ENCODE data around the gene PRSS23. TPM values are rescaled to one million over a fixed set of nuclear protein-coding genes. Genes with fewer than 3 reads are reported as not detected.

The PRSS23 gene
- total RNA-seq, 1 donor from 2014 or later: 47.1 TPM

GRCh38 chr11:86795949-86796348 lies 4.4 kb upstream of the PRSS23 start:
- Mint-ChIP-seq H3K27me3 (peaks cover 6% of the 10 kb centered on the region), H3K4me1 (ENCODE audit: unreplicated experiment) (peaks cover 22% of the 10 kb centered on the region), H3K9me3 (no peaks in the 10 kb centered on the region), H3K27ac (no peak overlapping the region), H3K36me3 (no peaks in the 10 kb centered on the region), H3K4me3 (no peak overlapping the region)
- TF ChIP-seq CTCF (conservative IDR thresholded peaks at IDR 0.05): no peak
- no peak for DNase-seq (ENCODE audit: extremely low spot score, unreplicated experiment)

GRCh38 chr11:86797133-86797532 lies 3.2 kb upstream of the PRSS23 start:
- H3K4me3 Mint-ChIP-seq: no peak overlapping the region
- H3K36me3 Mint-ChIP-seq: no peaks in the 10 kb centered on the region
- TF ChIP-seq CTCF (conservative IDR thresholded peaks at IDR 0.05): no peak
- H3K27me3 Mint-ChIP-seq: peaks cover 7% of the 10 kb centered on the region
- no peak overlapping the region for H3K27ac Mint-ChIP-seq
- DNase-seq (ENCODE audit: extremely low spot score, unreplicated experiment): no peak
- H3K4me1 Mint-ChIP-seq (ENCODE audit: unreplicated experiment): peaks cover 17% of the 10 kb centered on the region
- no peaks in the 10 kb centered on the region for H3K9me3 Mint-ChIP-seq

- peaks cover 23% of the 10 kb centered on the region for H3K4me1 Mint-ChIP-seq (ENCODE audit: unreplicated experiment)
- H3K27ac Mint-ChIP-seq: no peak overlapping the region
Measured at GRCh38 chr11:86798988-86799387, 1.4 kb upstream of the PRSS23 start.

DNA sequence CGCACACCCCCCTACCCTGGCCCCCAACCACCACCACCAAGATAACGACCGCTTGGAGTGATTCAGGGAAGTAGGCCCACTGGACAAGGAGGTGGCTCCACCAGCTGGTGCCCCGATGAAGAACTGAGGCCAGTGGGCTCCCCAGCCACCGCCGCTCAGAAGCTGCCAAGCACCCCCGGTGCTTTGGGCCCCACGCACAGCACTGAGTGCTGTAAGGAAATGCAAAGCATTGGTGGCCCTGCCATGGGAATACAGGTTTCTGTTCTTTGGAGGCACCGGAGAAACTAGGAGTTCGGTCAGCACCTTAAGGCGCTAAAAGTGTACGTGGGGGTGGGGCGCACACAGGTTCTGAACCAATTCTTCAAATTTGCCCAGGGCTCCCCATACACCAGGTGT lies 664 bp upstream of the PRSS23 start:
- H3K9me3 Mint-ChIP-seq: no peaks in the 10 kb centered on the region
- H3K27me3 Mint-ChIP-seq: peaks cover 12% of the 10 kb centered on the region
- H3K4me1 Mint-ChIP-seq (ENCODE audit: unreplicated experiment): peaks cover 27% of the 10 kb centered on the region
- no peak for TF ChIP-seq CTCF (conservative IDR thresholded peaks at IDR 0.05)
- peak overlapping the region; percentile 85 for H3K4me3 Mint-ChIP-seq
- DNase-seq (ENCODE audit: extremely low spot score, unreplicated experiment): no peak
- peaks cover 3% of the 10 kb centered on the region for H3K36me3 Mint-ChIP-seq
- peak overlapping the region; percentile 64 for H3K27ac Mint-ChIP-seq

More at GRCh38 chr11:86798988-86799387, 1.4 kb upstream of the PRSS23 start:
- Mint-ChIP-seq H3K36me3 (no peaks in the 10 kb centered on the region), H3K4me3 (peak overlapping the region; percentile 85), H3K9me3 (no peaks in the 10 kb centered on the region), H3K27me3 (peaks cover 12% of the 10 kb centered on the region)
- TF ChIP-seq CTCF (conservative IDR thresholded peaks at IDR 0.05): no peak
- no peak for DNase-seq (ENCODE audit: extremely low spot score, unreplicated experiment)

- Mint-ChIP-seq H3K27ac (peak overlapping the region; percentile 83), H3K36me3 (peaks cover 7% of the 10 kb centered on the region), H3K4me3 (peak overlapping the region; percentile 91), H3K9me3 (no peaks in the 10 kb centered on the region), H3K27me3 (peaks cover 12% of the 10 kb centered on the region), H3K4me1 (ENCODE audit: unreplicated experiment) (peaks cover 30% of the 10 kb centered on the region)
- no peak for TF ChIP-seq CTCF (conservative IDR thresholded peaks at IDR 0.05)
- DNase-seq (ENCODE audit: extremely low spot score, unreplicated experiment): no peak
Measured at GRCh38 chr11:86800960-86801272, 574 bp downstream of the PRSS23 start.

DNA sequence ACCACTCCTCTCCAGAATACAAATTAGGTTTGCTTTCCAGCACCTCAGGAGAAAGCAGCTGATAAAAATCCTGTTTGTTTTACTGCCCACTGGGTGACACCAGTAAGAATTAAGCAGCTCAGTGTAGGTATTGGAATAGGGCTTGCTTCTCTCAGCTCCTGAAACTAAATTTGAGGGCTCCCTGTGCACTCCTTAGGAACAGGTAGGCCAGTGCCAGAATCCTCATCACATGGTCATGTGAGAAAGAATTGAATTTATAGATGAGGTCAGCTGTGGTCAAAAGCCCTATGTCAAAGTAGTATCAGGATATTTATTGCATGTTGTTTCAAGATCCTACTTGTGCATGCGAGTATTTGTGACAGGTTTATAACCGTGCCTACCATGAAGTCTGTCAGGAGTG lies 1.0 kb downstream of the PRSS23 start:
- Mint-ChIP-seq H3K4me1 (ENCODE audit: unreplicated experiment) (peaks cover 31% of the 10 kb centered on the region), H3K4me3 (peak overlapping the region; percentile 91), H3K9me3 (no peaks in the 10 kb centered on the region), H3K27me3 (peaks cover 12% of the 10 kb centered on the region), H3K36me3 (peaks cover 11% of the 10 kb centered on the region), H3K27ac (no peak overlapping the region)
- TF ChIP-seq CTCF (conservative IDR thresholded peaks at IDR 0.05): no peak
- no peak for DNase-seq (ENCODE audit: extremely low spot score, unreplicated experiment)
